HEK293 (cell line): ENCODE results near the gene DHRS11.

Source experiments
- CTCF ChIP-seq: fragments of 450-650 bp; formaldehyde crosslinking; IDR thresholded peaks from 2 replicates; pipeline ENCODE4 v1.5.1; 2016; ENCODE audit warnings: missing biosample characterization, missing genetic modification characterization
- PRDM2 ChIP-seq: fragments of 450-650 bp; formaldehyde crosslinking; IDR thresholded peaks from 2 replicates; pipeline ENCODE4 v1.5.1; 2016; ENCODE audit warnings: missing biosample characterization, missing genetic modification characterization, borderline replicate concordance
- RBAK ChIP-seq: fragments of 450-650 bp; formaldehyde crosslinking; IDR thresholded peaks from 2 replicates; pipeline ENCODE4 v1.5.1; 2016; ENCODE audit warnings: missing biosample characterization, missing genetic modification characterization
- ZBTB1 ChIP-seq: fragments of 450-650 bp; formaldehyde crosslinking; IDR thresholded peaks from 2 replicates; pipeline ENCODE4 v1.5.1; 2016; ENCODE audit warnings: missing biosample characterization, missing genetic modification characterization
- ZBTB11 ChIP-seq: fragments of 450-650 bp; formaldehyde crosslinking; conservative IDR thresholded peaks from 2 replicates; pipeline ENCODE4 v1.5.1; 2016; ENCODE audit warnings: low read depth, missing biosample characterization, missing genetic modification characterization
- ZNF140 ChIP-seq: fragments of 450-650 bp; formaldehyde crosslinking; IDR thresholded peaks from 2 replicates; pipeline ENCODE4 v1.5.1; 2016; ENCODE audit warnings: missing biosample characterization, missing genetic modification characterization
- ZNF18 ChIP-seq: fragments of 450-650 bp; formaldehyde crosslinking; IDR thresholded peaks from 2 replicates; pipeline ENCODE4 v1.5.1; 2016; ENCODE audit warnings: missing biosample characterization, missing genetic modification characterization
- ZNF530 ChIP-seq: fragments of 450-650 bp; formaldehyde crosslinking; IDR thresholded peaks from 2 replicates; pipeline ENCODE4 v1.5.1; 2016; ENCODE audit warnings: low read depth, missing biosample characterization, missing genetic modification characterization
- ZNF558 ChIP-seq: fragments of 450-650 bp; formaldehyde crosslinking; IDR thresholded peaks from 2 replicates; pipeline ENCODE4 v1.5.1; 2016; ENCODE audit warnings: missing biosample characterization, missing genetic modification characterization
- ZNF580 ChIP-seq: fragments of 450-650 bp; formaldehyde crosslinking; IDR thresholded peaks from 2 replicates; pipeline ENCODE4 v1.5.1; 2016; ENCODE audit warnings: missing biosample characterization, missing genetic modification characterization
- ZNF654 ChIP-seq: fragments of 450-650 bp; formaldehyde crosslinking; IDR thresholded peaks from 2 replicates; pipeline ENCODE4 v1.5.1; 2016; ENCODE audit warnings: low read depth, missing biosample characterization, missing genetic modification characterization
- ZNF777 ChIP-seq: fragments of 450-650 bp; formaldehyde crosslinking; IDR thresholded peaks from 2 replicates; pipeline ENCODE4 v1.5.1; 2017; ENCODE audit warnings: missing biosample characterization, missing genetic modification characterization, borderline replicate concordance

- no peak for TF ChIP-seq ZNF654
- TF ChIP-seq ZNF18 (tag by site-specific recombination) = no peak
- TF ChIP-seq CTCF (tag by site-specific recombination) = no peak
- TF ChIP-seq PRDM2 (tag by site-specific recombination) = no peak
- TF ChIP-seq RBAK (tag by site-specific recombination) = no peak
- TF ChIP-seq ZNF580 = no peak
- TF ChIP-seq ZBTB1 (tag by site-specific recombination) = no peak
- TF ChIP-seq ZNF558 (tag by site-specific recombination) = no peak
- TF ChIP-seq ZNF140 = no peak
- TF ChIP-seq ZNF777 (tag by site-specific recombination) = no peak
- TF ChIP-seq ZBTB11 (tag by site-specific recombination) = no peak
- no peak for TF ChIP-seq ZNF530
These were observed 7.9 kb upstream of the DHRS11 start for GRCh38 chr17:36583787-36584186.
